ENCODE data around the gene DES. TPM values are rescaled to one million over a fixed set of nuclear protein-coding genes. Genes with fewer than 3 reads are reported as not detected.
"Not testable (repeated sequence)": the region's sequence is repeated elsewhere in the genome, so short reads cannot be mapped to it uniquely, and the experiment has no call there.

The DES gene
- total RNA-seq, 1 donor: 3.3 TPM

- no peak for DNase-seq (ENCODE audit: low read depth)
Measured at GRCh38 chr2:219388907-219389156, 29.3 kb upstream of the DES start.

DNA sequence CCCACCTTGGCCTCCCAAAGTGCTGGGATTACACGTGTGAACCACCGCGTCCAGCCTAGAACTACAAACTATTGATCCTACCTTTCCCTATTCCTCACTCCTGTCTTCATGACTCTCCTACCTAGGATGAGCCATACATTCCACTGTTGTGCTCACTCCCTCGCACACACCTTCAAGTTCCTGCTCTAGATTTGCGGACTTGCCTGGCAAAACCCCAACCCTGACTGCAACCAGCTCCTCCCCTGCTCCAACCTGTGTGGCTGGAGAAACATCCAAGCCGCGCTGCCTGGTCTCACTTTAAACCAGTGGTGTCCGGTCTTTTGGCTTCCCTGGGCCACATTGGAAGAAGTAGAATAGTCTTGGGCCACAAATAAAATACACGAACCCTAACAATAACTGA is 25.4 kb upstream of the DES start:
- no peak for DNase-seq (ENCODE audit: low read depth)
- TF ChIP-seq, protein P1, sequence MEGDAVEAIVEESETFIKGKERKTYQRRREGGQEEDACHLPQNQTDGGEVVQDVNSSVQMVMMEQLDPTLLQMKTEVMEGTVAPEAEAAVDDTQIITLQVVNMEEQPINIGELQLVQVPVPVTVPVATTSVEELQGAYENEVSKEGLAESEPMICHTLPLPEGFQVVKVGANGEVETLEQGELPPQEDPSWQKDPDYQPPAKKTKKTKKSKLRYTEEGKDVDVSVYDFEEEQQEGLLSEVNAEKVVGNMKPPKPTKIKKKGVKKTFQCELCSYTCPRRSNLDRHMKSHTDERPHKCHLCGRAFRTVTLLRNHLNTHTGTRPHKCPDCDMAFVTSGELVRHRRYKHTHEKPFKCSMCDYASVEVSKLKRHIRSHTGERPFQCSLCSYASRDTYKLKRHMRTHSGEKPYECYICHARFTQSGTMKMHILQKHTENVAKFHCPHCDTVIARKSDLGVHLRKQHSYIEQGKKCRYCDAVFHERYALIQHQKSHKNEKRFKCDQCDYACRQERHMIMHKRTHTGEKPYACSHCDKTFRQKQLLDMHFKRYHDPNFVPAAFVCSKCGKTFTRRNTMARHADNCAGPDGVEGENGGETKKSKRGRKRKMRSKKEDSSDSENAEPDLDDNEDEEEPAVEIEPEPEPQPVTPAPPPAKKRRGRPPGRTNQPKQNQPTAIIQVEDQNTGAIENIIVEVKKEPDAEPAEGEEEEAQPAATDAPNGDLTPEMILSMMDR (IDR thresholded peaks at IDR 0.05; ENCODE audit: insufficient read depth, low read length): no peak
- no peak overlapping the region for H3K4me3 ChIP-seq (ENCODE audit: low read depth, low read length)

More at GRCh38 chr2:219388907-219389156, 29.3 kb upstream of the DES start:
- H3K4me3 ChIP-seq (ENCODE audit: low read depth, low read length): peak overlapping the region; percentile 48
- TF ChIP-seq, protein P1 (IDR thresholded peaks at IDR 0.05; ENCODE audit: insufficient read depth, low read length): no peak

GRCh38 chr2:219395056-219395455 is 23.1 kb upstream of the DES start:
- H3K4me3 ChIP-seq (ENCODE audit: low read depth, low read length): not testable (repeated sequence)

GRCh38 chr2:219395609-219396008 is 22.6 kb upstream of the DES start:
- DNase-seq (ENCODE audit: low read depth): no peak
- no peak overlapping the region for H3K4me3 ChIP-seq (ENCODE audit: low read depth, low read length)
- TF ChIP-seq, protein P1 (IDR thresholded peaks at IDR 0.05; ENCODE audit: insufficient read depth, low read length): no peak

More at GRCh38 chr2:219395056-219395455, 23.1 kb upstream of the DES start:
- not testable (repeated sequence) for DNase-seq (ENCODE audit: low read depth)

GRCh38 chr2:219396863-219397457 is 21.2 kb upstream of the DES start:
- H3K4me3 ChIP-seq (ENCODE audit: low read depth, low read length): no peak overlapping the region
- TF ChIP-seq, protein P1 (IDR thresholded peaks at IDR 0.05; ENCODE audit: insufficient read depth, low read length): no peak
- DNase-seq (ENCODE audit: low read depth): no peak

DNA sequence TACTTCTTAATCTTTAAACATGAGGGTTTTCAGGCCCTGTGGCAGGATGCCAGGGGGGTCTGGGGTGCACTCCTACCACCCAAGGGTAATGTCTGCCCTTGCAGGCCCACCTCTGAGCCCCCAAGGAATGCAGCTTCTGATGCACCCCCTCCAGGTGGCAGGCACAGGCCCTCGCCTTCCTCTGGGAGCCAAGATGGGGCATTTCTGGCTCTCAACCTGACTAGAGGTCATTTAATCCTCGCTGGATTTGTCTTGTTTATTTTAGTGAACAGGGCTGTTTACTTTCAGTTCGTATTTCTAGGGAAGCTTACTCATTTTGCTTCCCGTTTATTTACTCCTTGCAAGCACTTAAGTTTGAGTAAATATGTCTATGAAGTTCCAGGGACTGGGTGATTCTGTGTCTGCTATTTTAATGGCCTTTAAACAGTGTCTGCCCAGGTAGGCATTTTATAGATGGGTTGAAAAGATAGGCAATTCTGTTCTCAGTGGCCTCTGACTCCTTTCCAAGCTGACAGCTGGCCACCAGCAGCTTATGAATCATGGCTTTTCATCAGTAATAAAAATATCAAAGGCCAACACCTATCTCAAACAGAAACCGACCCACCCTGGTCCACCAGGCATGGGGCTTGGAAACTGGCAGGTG is 19.3 kb upstream of the DES start:
- H3K4me3 ChIP-seq (ENCODE audit: low read depth, low read length): no peak overlapping the region
- TF ChIP-seq, protein P1 (IDR thresholded peaks at IDR 0.05; ENCODE audit: insufficient read depth, low read length): no peak
- DNase-seq (ENCODE audit: low read depth): no peak

DNA sequence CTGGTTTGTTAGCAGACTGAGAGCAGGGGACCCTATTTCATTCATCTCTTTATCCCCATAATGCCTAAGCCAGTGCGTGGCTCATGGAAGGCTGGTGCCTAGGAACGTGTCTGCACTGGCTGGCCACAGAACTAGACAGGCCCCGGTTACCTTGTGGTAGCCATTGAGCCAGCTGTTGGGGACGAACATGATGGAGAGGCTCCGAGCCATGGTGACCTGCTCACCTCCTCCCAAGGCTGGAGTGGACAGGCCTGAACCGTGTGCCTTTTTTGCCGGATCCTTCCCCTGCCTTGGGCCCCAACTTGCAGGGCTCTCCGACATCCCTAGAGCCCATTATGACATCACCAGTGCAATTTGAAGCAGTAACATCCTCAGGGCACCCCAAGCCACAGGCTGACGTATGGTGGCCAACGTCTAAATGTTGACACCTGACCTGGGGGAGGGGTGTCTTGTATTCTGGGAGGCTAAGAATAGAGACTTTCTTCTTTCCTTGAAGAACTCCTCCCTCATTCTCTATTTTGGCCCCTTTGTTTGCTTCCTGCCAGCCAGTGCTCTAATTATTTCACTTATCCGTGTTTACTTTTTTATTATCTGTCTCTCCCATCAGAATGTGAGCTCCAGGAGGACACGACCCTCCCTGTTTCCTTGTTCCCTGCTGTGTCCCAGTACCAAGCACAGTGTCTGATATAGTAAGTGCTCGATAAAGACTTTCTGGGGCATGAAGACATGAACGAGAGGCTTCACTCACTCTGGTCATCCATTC is 18.3 kb upstream of the DES start:
- no peak overlapping the region for H3K4me3 ChIP-seq (ENCODE audit: low read depth, low read length)
- DNase-seq (ENCODE audit: low read depth): no peak
- TF ChIP-seq, protein P1 (IDR thresholded peaks at IDR 0.05; ENCODE audit: insufficient read depth, low read length): no peak
